HCT116 (cell line): ENCODE data around the gene NALCN.

Experiments
- CBX3 ChIP-seq: IDR thresholded peaks from 2 replicates; pipeline ENCODE4 v1.6.1; 2012; ENCODE audit warnings: low read depth
- CTCF ChIP-seq, 3 experiments: fragments of 200-600 bp in 1 of 3; sonication (generic) in 1 of 3; IDR thresholded peaks in 2 of 3; conservative IDR thresholded peaks in 1 of 3; 2 replicates each; pipeline ENCODE4 v1.5.1; 2012 to 2017; ENCODE audit warnings: low read depth in 2 of 3, low read length in 2 of 3, antibody characterized with exemption in 1 of 3, borderline replicate concordance in 1 of 3, control low read depth in 1 of 3, mild to moderate bottlenecking in 1 of 3, mixed read lengths in 1 of 3, mixed run types in 1 of 3, moderate library complexity in 1 of 3; ENCODE audit not compliant: insufficient read depth in 1 of 3
- EGR1 ChIP-seq: IDR thresholded peaks from 2 replicates; pipeline ENCODE4 v1.6.1; 2012; ENCODE audit warnings: low read depth
- EZH2 ChIP-seq: fragments of 200-600 bp; sonication (generic); IDR thresholded peaks from 2 replicates; pipeline ENCODE4 v1.6.1; 2017; ENCODE audit warnings: antibody characterized with exemption, mixed run types
- EZH2phosphoT487 ChIP-seq: fragments of 200-600 bp; IDR thresholded peaks from 2 replicates; pipeline ENCODE4 v1.6.1; 2018; ENCODE audit warnings: antibody characterized with exemption, borderline replicate concordance
- MAX ChIP-seq: IDR thresholded peaks from 2 replicates; pipeline ENCODE4 v1.6.1; 2012
- POLR2A ChIP-seq: IDR thresholded peaks from 2 replicates; pipeline ENCODE4 v1.7.0; 2011; ENCODE audit warnings: borderline replicate concordance; ENCODE audit not compliant: insufficient read depth, insufficient read length; ENCODE audit errors: extremely low read depth
- POLR2AphosphoS5 ChIP-seq: IDR thresholded peaks from 2 replicates; pipeline ENCODE4 v1.6.1; 2011; ENCODE audit warnings: mild to moderate bottlenecking, low read depth, low read length, moderate library complexity
- RAD21 ChIP-seq: IDR thresholded peaks from 2 replicates; pipeline ENCODE4 v1.6.1; 2012; ENCODE audit warnings: low read depth, mild to moderate bottlenecking
- REST ChIP-seq: IDR thresholded peaks from 2 replicates; pipeline ENCODE4 v1.6.1; 2012; ENCODE audit warnings: low read depth
- SP1 ChIP-seq: IDR thresholded peaks from 2 replicates; pipeline ENCODE4 v1.6.1; 2012; ENCODE audit warnings: low read depth
- SRF ChIP-seq: IDR thresholded peaks from 2 replicates; pipeline ENCODE4 v1.6.1; 2012; ENCODE audit warnings: low read depth
- ZBTB33 ChIP-seq: IDR thresholded peaks from 2 replicates; pipeline ENCODE4 v1.6.1; 2011; ENCODE audit warnings: mild to moderate bottlenecking, low read length, moderate library complexity; ENCODE audit not compliant: insufficient replicate concordance; ENCODE audit errors: extremely low read depth
- ZNF274 ChIP-seq: fragments of 200-500 bp; sonication (Bioruptor generic); IDR thresholded peaks from 2 replicates; pipeline ENCODE4 v1.6.1; 2014; ENCODE audit warnings: mild to moderate bottlenecking, low read depth, low read length, inconsistent platforms

GRCh38 chr13:101230271-101230890 lies 185.9 kb downstream of the NALCN start:
- TF ChIP-seq RAD21 (no peak), CTCF (IDR thresholded peaks at IDR 0.05 in 2 of 3, conservative IDR thresholded peaks at IDR 0.05 in 1 of 3; ENCODE audit: borderline replicate concordance in 1 of 3, insufficient read depth in 1 of 3, low read depth in 2 of 3, low read length in 2 of 3) (no peak), POLR2A (no peak), MAX (no peak), CBX3 (no peak), EZH2 (no peak), REST (no peak), POLR2AphosphoS5 (no peak), SRF (no peak), ZNF274 (no peak), SP1 (no peak), EGR1 (no peak), ZBTB33 (no peak), EZH2phosphoT487 (no peak)
